ENCODE data around the gene GLIS2. TPM values are rescaled to one million over a fixed set of nuclear protein-coding genes. Genes with fewer than 3 reads are reported as not detected.

Gene GLIS2
- total RNA-seq, 1 experiment from 2014 or later: 18.2 TPM

GRCh38 chr16:4277987-4278513 is 37.8 kb upstream of the GLIS2 start:
- H3K79me2 ChIP-seq (ENCODE audit: insufficient read depth, low read length): no peaks in the 10 kb centered on the region
- DNase-seq (ENCODE audit: low read depth, low spot score): no peak
- no peaks in the 10 kb centered on the region for H3K9me2 ChIP-seq (ENCODE audit: insufficient read depth)
- no peak for ATAC-seq
- H3K4me1 ChIP-seq (ENCODE audit: control insufficient read depth in 1 of 2, insufficient read depth in 2 of 2, low read length in 2 of 2): peaks cover 0 to 17% of the 10 kb centered on the region in 2 experiments; a peak in 3 of 4 replicates
- ChIA-PET CTCF (interaction anchor here (1.0 to 3.8 kb wide), 3 partner anchors 11 to 24 kb away, joined by 3 to 21 read pairs (median 4); no protein-coding TSS in a partner anchor), RAD21 (ENCODE audit: low non-redundant PET in 1 of 2, low total read pairs in 2 of 2, uncharacterized antibody in 2 of 2, unreplicated experiment in 2 of 2) (no interaction called here), POLR2A (no interaction called here)
- no peaks in the 10 kb centered on the region for H3K36me3 ChIP-seq (ENCODE audit: control insufficient read depth in 1 of 2, insufficient read depth in 2 of 2, low read length in 2 of 2)
- H4K20me1 ChIP-seq (ENCODE audit: insufficient read depth): no peaks in the 10 kb centered on the region
- no peaks in the 10 kb centered on the region for H3K27me3 ChIP-seq (ENCODE audit: insufficient read depth, low read length)
- no peak overlapping the region for H3K27ac ChIP-seq (ENCODE audit: low read depth, low read length)
- no peak overlapping the region for H3K4me2 ChIP-seq (ENCODE audit: low read length)
- TF ChIP-seq TCF7L2 (IDR thresholded peaks at IDR 0.05; ENCODE audit: borderline replicate concordance, extremely low read depth, insufficient read depth, insufficient read length) (no peak), EZH2phosphoT487 (IDR thresholded peaks at IDR 0.05; ENCODE audit: borderline replicate concordance) (no peak), JUND (IDR thresholded peaks at IDR 0.05) (no peak), REST (IDR thresholded peaks at IDR 0.05; ENCODE audit: low read depth) (no peak), RAD21 (IDR thresholded peaks at IDR 0.05; ENCODE audit: low read depth) (no peak), ZBTB33 (IDR thresholded peaks at IDR 0.05; ENCODE audit: extremely low read depth, insufficient replicate concordance, low read length) (no peak), ZFX (IDR thresholded peaks at IDR 0.05) (no peak), ATF3 (IDR thresholded peaks at IDR 0.05) (no peak), SIN3A (IDR thresholded peaks at IDR 0.05; ENCODE audit: low read depth) (no peak), ZNF274 (IDR thresholded peaks at IDR 0.05; ENCODE audit: low read depth, low read length) (no peak), CTCF (IDR thresholded peaks at IDR 0.05 in 2 of 3, conservative IDR thresholded peaks at IDR 0.05 in 1 of 3; ENCODE audit: borderline replicate concordance in 1 of 3, insufficient read depth in 1 of 3, low read depth in 2 of 3, low read length in 2 of 3) (no peak), SP1 (IDR thresholded peaks at IDR 0.05; ENCODE audit: low read depth) (no peak), CEBPB (IDR thresholded peaks at IDR 0.05; ENCODE audit: low read depth) (no peak), POLR2A (IDR thresholded peaks at IDR 0.05; ENCODE audit: borderline replicate concordance, extremely low read depth, insufficient read depth, insufficient read length) (no peak), EZH2 (IDR thresholded peaks at IDR 0.05) (no peak), ELF1 (IDR thresholded peaks at IDR 0.05; ENCODE audit: borderline replicate concordance, low read depth) (no peak), POLR2AphosphoS5 (IDR thresholded peaks at IDR 0.05; ENCODE audit: low read depth, low read length) (no peak), FOSL1 (IDR thresholded peaks at IDR 0.05; ENCODE audit: low read depth) (no peak), MAX (IDR thresholded peaks at IDR 0.05) (no peak), EGR1 (IDR thresholded peaks at IDR 0.05; ENCODE audit: low read depth) (no peak)
- peaks cover 0 to 5% of the 10 kb centered on the region in 2 experiments; a peak in 1 of 4 replicates for H3K9me3 ChIP-seq (ENCODE audit: control insufficient read depth in 1 of 2, insufficient read depth in 1 of 2, low read depth in 1 of 2, low read length in 2 of 2)
- intact Hi-C loops (cut with micrococcal nuclease): no loop called here
- H2AFZ ChIP-seq (ENCODE audit: low read depth, low read length, poor library complexity, severe bottlenecking): no peak overlapping the region
- H3K4me3 ChIP-seq (replicated peaks in 1 of 2; ENCODE audit: low read depth in 1 of 2, low read length in 2 of 2): no peak overlapping the region
- H3K9ac ChIP-seq (ENCODE audit: low read length): no peak overlapping the region
- no TSS peak for BruUV-seq (replicated peaks)
